Fibroblast of gingiva (primary cell): ENCODE results near the gene GLDN.
"Not testable (repeated sequence)": the region's sequence is repeated elsewhere in the genome, so short reads cannot be mapped to it uniquely, and the experiment has no call there.

Experiments used
- DNase-seq: peaks from one replicate; pipeline ENCODE4 v3.0.0-alpha.2; 2011; ENCODE audit warnings: low read depth

The GLDN gene

GRCh38 chr15:51387699-51388041 lies 46.2 kb downstream of the GLDN start:
- DNase-seq, result no peak

- no peak for DNase-seq
Measured at GRCh38 chr15:51388726-51389125, 47.3 kb downstream of the GLDN start.

- DNase-seq, result no peak
Measured at GRCh38 chr15:51390241-51390965, 48.9 kb downstream of the GLDN start.

- no peak for DNase-seq
Measured at GRCh38 chr15:51390966-51391422, 49.5 kb downstream of the GLDN start.

GRCh38 chr15:51396921-51397320 lies 55.5 kb downstream of the GLDN start:
- no peak for DNase-seq

- no peak for DNase-seq
Measured at GRCh38 chr15:51398626-51399025, 57.2 kb downstream of the GLDN start.

- no peak for DNase-seq
Measured at GRCh38 chr15:51401051-51401780, 59.8 kb downstream of the GLDN start.

- peak; percentile 33 for DNase-seq
Measured at GRCh38 chr15:51401872-51402517, 60.5 kb downstream of the GLDN start.

GRCh38 chr15:51403072-51403878 lies 61.8 kb downstream of the GLDN start:
- peak; percentile 41 for DNase-seq

- DNase-seq, result no peak
Measured at GRCh38 chr15:51403946-51404695, 62.7 kb downstream of the GLDN start.

GRCh38 chr15:51405693-51406523 lies 64.5 kb downstream of the GLDN start:
- no peak for DNase-seq

GRCh38 chr15:51414256-51414860 lies 72.9 kb downstream of the GLDN start:
- no peak for DNase-seq

- DNase-seq, result no peak
Measured at GRCh38 chr15:51416129-51416528, 74.7 kb downstream of the GLDN start.

GRCh38 chr15:51423040-51423439 lies 81.6 kb downstream of the GLDN start:
- DNase-seq, result not testable (repeated sequence)

- no peak for DNase-seq
Measured at GRCh38 chr15:51424780-51425179, 83.3 kb downstream of the GLDN start.

- DNase-seq, result no peak
Measured at GRCh38 chr15:51425517-51426040, 84.1 kb downstream of the GLDN start.

GRCh38 chr15:51438526-51438925 lies 97.1 kb downstream of the GLDN start:
- DNase-seq, result no peak

- no peak for DNase-seq
Measured at GRCh38 chr15:51443282-51443914, 101.9 kb downstream of the GLDN start.

GRCh38 chr15:51444112-51444511 lies 102.7 kb downstream of the GLDN start:
- no peak for DNase-seq
